B cell (primary cell): ENCODE data around the gene LARGE1. TPM values are rescaled to one million over a fixed set of nuclear protein-coding genes. Genes with fewer than 3 reads are reported as not detected.

ENCODE experiments used
- ATAC-seq: fragments of 200-7000 bp; cut with Tn5 transposase; one replicate; pipeline ENCODE4 v1.10.0; 2021; ENCODE audit warnings: low read depth, mild to moderate bottlenecking, moderate number of reproducible peaks, moderate library complexity
- CTCF ChIA-PET: fragments of 350-600 bp; sonication (Branson Sonifier 250); formaldehyde crosslinking; loops from one replicate; lab custom pipeline; 2021; ENCODE audit warnings: antibody characterized with exemption, inconsistent platforms; lab: Charles Lee
- POLR2A ChIA-PET: fragments of 350-600 bp; sonication (Branson Sonifier 250); formaldehyde crosslinking; loops from one replicate; lab custom pipeline; 2021; ENCODE audit warnings: antibody characterized with exemption; lab: Charles Lee
- DNase-seq: peaks from one replicate; pipeline ENCODE4 v3.0.0; 2013
- H2AFZ ChIP-seq: 2 replicates; pipeline ENCODE4 v1.6.1; 2012; ENCODE audit warnings: mild to moderate bottlenecking, low read depth, low read length; ENCODE audit not compliant: insufficient read depth, poor library complexity, severe bottlenecking
- H3K27ac ChIP-seq, 2 donors: 1 replicate in 1 of 2; 2 replicates in 1 of 2; pipeline ENCODE4 v1.5.1; 2012 to 2013; ENCODE audit warnings: low read length in 2 of 2, mild to moderate bottlenecking in 2 of 2, moderate library complexity in 1 of 2
- H3K27me3 ChIP-seq, 4 experiments: fragments of 200-600 bp in 1 of 4; sonication (generic) in 1 of 4; replicated peaks in 1 of 4; 1 replicate in 2 of 4; 2 replicates in 2 of 4; pipeline versions ENCODE4 v1.6.1 to v1.7.0; 2013 to 2016; ENCODE audit warnings: low read length in 3 of 4, mild to moderate bottlenecking in 2 of 4, mixed read lengths in 1 of 4, moderate library complexity in 1 of 4; ENCODE audit not compliant: insufficient read depth in 4 of 4, control insufficient read depth in 3 of 4; ENCODE audit errors: control extremely low read depth in 1 of 4
- H3K36me3 ChIP-seq, 2 experiments: replicated peaks in 1 of 2; 1 replicate in 1 of 2; 2 replicates in 1 of 2; pipeline versions ENCODE4 v1.6.1 to v1.7.1; 2013; ENCODE audit warnings: low read length in 1 of 2; ENCODE audit not compliant: insufficient read depth in 2 of 2, control insufficient read depth in 1 of 2; ENCODE audit errors: control extremely low read depth in 1 of 2, extremely low read depth in 1 of 2
- H3K4me1 ChIP-seq, 2 donors: fragments of 200-600 bp in 1 of 2; sonication (generic) in 1 of 2; 1 replicate in 1 of 2; 2 replicates in 1 of 2; pipeline versions ENCODE4 v1.5.1 to v1.6.1; 2013 to 2017; ENCODE audit warnings: low read length in 2 of 2; ENCODE audit not compliant: control insufficient read depth in 2 of 2, insufficient read depth in 2 of 2
- H3K4me2 ChIP-seq: replicated peaks from 2 replicates; pipeline ENCODE3; 2012; ENCODE audit warnings: mild to moderate bottlenecking, low read depth, low read length; ENCODE audit not compliant: poor library complexity, severe bottlenecking
- H3K4me3 ChIP-seq, 5 experiments: fragments of 200-600 bp in 1 of 5; sonication (generic) in 1 of 5; 1 replicate in 3 of 5; 2 replicates in 2 of 5; pipeline versions ENCODE4 v1.5.1 to v1.7.0; 2011 to 2016; ENCODE audit warnings: low read length in 4 of 5, mild to moderate bottlenecking in 4 of 5, low read depth in 2 of 5, control low read depth in 1 of 5, moderate library complexity in 1 of 5; ENCODE audit not compliant: insufficient read depth in 1 of 5; ENCODE audit errors: control extremely low read depth in 1 of 5, extremely low read depth in 1 of 5
- H3K79me2 ChIP-seq: fragments of 200-600 bp; sonication (generic); one replicate; pipeline ENCODE4 v1.6.0; 2016; ENCODE audit warnings: low read length; ENCODE audit not compliant: control insufficient read depth, insufficient read depth
- H3K9ac ChIP-seq: fragments of 200-600 bp; sonication (generic); 2 replicates; pipeline ENCODE4 v1.6.1; 2017; ENCODE audit warnings: mild to moderate bottlenecking, low read length, moderate library complexity
- H3K9me3 ChIP-seq, 3 donors: one replicate each; pipeline versions ENCODE4 v1.6.1 to v1.7.1; 2013; ENCODE audit warnings: low read length in 2 of 3; ENCODE audit not compliant: control insufficient read depth in 2 of 3, insufficient read depth in 1 of 3; ENCODE audit errors: control extremely low read depth in 1 of 3
- H4K20me1 ChIP-seq: 2 replicates; pipeline ENCODE4 v1.6.0; 2012; ENCODE audit warnings: mild to moderate bottlenecking, low read length; ENCODE audit not compliant: insufficient read depth, control insufficient read depth, poor library complexity, severe bottlenecking
- H3K27ac Mint-ChIP-seq: one replicate; pipeline ENCODE4 v1.8.0; 2021; ENCODE audit warnings: mixed read lengths
- H3K27me3 Mint-ChIP-seq: one replicate; pipeline ENCODE4 v1.8.0; 2021; ENCODE audit warnings: mixed read lengths
- H3K4me1 Mint-ChIP-seq: one replicate; pipeline ENCODE4 v1.8.0; 2021; ENCODE audit warnings: mixed read lengths
- H3K4me3 Mint-ChIP-seq: one replicate; pipeline ENCODE4 v1.8.0; 2021; ENCODE audit warnings: mixed read lengths
- H3K9me3 Mint-ChIP-seq: one replicate; pipeline ENCODE4 v1.8.0; 2022; ENCODE audit warnings: mixed read lengths; ENCODE audit not compliant: insufficient read depth
- CTCF ChIP-seq: fragments of 200-600 bp; IDR thresholded peaks from one replicate; pipeline ENCODE4 v1.8.0; 2022; ENCODE audit warnings: antibody characterized with exemption, mild to moderate bottlenecking
- EZH2 ChIP-seq: IDR thresholded peaks from 2 replicates; pipeline ENCODE4 v1.6.1; 2012; ENCODE audit warnings: borderline replicate concordance, low read depth, mild to moderate bottlenecking, moderate library complexity, low read length; ENCODE audit not compliant: insufficient read depth, poor library complexity, severe bottlenecking
- WGBS: methylation state at CpG from one replicate; pipeline ENCODE4 v1.1.5; 2013; ENCODE audit warnings: missing lambda C conversion rate; ENCODE audit not compliant: insufficient coverage; 5-methylcytosine and 5-hydroxymethylcytosine counted together
- intact Hi-C: fragments of 100-400 bp; cut with micrococcal nuclease; formaldehyde crosslinking; loops from one replicate; pipeline ENCODE4 v1.10.0; 2022
- polyA plus RNA-seq: library from polyadenylated mRNA; depleted of rRNA; stranded (reverse); fragments of >200 nt; gene quantifications from 2 replicates; pipeline ENCODE4 v1.2.3, GENCODE V29; 2012
- total RNA-seq, 2 donors: library from RNA; stranded (reverse); fragments of 120-200 nt in 1 of 2; gene quantifications; 1 replicate in 1 of 2; 2 replicates in 1 of 2; pipeline versions ENCODE4 v1.2.3 to v1.2.4, GENCODE V29; 2013 to 2022

The LARGE1 gene
- total and polyA plus RNA-seq, 2 donors (not counting 1 experiment from before 2014, with no cell fraction given): 20.7 to 82.0 TPM

DNA sequence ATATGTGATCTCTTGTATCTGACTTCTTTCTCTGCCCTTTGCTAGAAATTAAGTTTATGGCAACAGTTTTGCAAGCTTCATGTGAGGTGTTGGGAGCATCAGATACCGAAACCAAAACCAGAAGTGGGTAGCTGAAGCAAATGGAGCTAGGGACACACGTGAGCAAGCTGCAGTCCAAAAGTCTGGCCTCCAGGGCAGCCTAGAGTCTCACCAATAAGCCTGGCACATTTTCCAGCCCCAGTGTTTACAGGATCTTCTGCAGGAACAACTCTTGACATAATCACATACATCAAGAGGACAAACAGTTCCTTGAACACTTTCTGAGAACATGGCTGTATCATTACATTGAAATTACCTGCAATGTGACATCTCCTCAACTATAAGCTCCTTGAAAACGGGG, 114.1 kb downstream of the LARGE1 start:
- Histone ChIP-seq H3K27me3 (no peaks in the 10 kb centered on the region), H2AFZ (no peak overlapping the region), H3K27ac (no peak overlapping the region), H3K79me2 (peaks cover 42% of the 10 kb centered on the region), H3K4me3 (peak overlapping the region in 1 of 5 experiments; percentile 27), H3K9ac (peak overlapping the region; percentile 38), H4K20me1 (peaks cover 34% of the 10 kb centered on the region), H3K9me3 (peaks cover 0 to 8% (median 1%) of the 10 kb centered on the region in 3 donors), H3K36me3 (no peaks in the 10 kb centered on the region), H3K4me1 (peaks cover 11 to 12% of the 10 kb centered on the region in 2 donors), H3K4me2 (peak overlapping the region; percentile 24)
- ATAC-seq: peak; percentile 43
- TF ChIP-seq CTCF (no peak), EZH2 (no peak)
- no peak overlapping the region for H3K27ac Mint-ChIP-seq
- H3K9me3 Mint-ChIP-seq: peaks cover 5% of the 10 kb centered on the region
- ChIA-PET POLR2A (no interaction called here), CTCF (interaction anchor here (0.7 to 0.9 kb wide), 2 partner anchors 41 to 595 kb away, joined by 3 read pairs; no protein-coding TSS in a partner anchor)
- WGBS: 33% methylated on average over 3 of the region's 3 CpGs
- intact Hi-C loops: no loop called here
- DNase-seq: peak; percentile 27
- H3K4me3 Mint-ChIP-seq: peak overlapping the region; percentile 45
- no peaks in the 10 kb centered on the region for H3K27me3 Mint-ChIP-seq
- H3K4me1 Mint-ChIP-seq: peaks cover 38% of the 10 kb centered on the region

GRCh38 chr22:33803371-33804282, 116.6 kb downstream of the LARGE1 start:
- Histone ChIP-seq H3K27me3 (no peaks in the 10 kb centered on the region), H3K36me3 (no peaks in the 10 kb centered on the region), H3K4me3 (no peak overlapping the region), H3K4me2 (no peak overlapping the region), H3K4me1 (peaks cover 11 to 12% of the 10 kb centered on the region in 2 donors), H3K9me3 (peaks cover 1 to 12% (median 4%) of the 10 kb centered on the region in 3 donors), H2AFZ (no peak overlapping the region), H3K79me2 (peaks cover 41% of the 10 kb centered on the region), H4K20me1 (peaks cover 36% of the 10 kb centered on the region), H3K27ac (no peak overlapping the region), H3K9ac (no peak overlapping the region)
- ChIA-PET CTCF (no interaction called here), POLR2A (no interaction called here)
- WGBS: 96% methylated on average over 5 of the region's 7 CpGs
- Mint-ChIP-seq H3K27me3 (no peaks in the 10 kb centered on the region), H3K4me1 (peaks cover 27% of the 10 kb centered on the region), H3K4me3 (no peak overlapping the region), H3K9me3 (peaks cover 7% of the 10 kb centered on the region), H3K27ac (no peak overlapping the region)
- DNase-seq (no peak), ATAC-seq (no peak)
- intact Hi-C loops: no loop called here
- TF ChIP-seq CTCF (no peak), EZH2 (no peak)
